ENCODE data around the gene PMS1. TPM values are rescaled to one million over a fixed set of nuclear protein-coding genes. Genes with fewer than 3 reads are reported as not detected.

Gene PMS1
- total RNA-seq, 4 donors from 2014 or later, result 12.0 to 15.0 (median 12.8) TPM

DNA sequence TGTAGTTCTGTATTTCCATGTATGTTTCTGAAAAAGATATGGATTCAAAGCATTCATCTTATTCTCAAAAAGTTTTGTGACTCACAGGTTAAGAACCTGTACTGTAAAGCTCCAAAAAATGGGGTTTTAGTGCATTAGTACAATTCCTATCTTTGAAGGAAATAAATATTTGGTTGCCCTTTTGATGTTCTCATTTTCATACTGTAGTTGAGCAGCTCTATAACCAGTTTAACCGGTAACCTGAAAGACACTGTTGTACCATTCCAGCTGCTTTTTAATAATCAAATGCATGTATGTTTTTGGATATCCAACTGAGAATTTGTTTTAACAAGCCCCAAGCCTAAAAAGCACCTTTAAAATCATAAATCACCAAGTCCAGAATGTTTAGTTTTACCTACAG lies 12.0 kb upstream of the PMS1 start:
- TF ChIP-seq, protein P1, sequence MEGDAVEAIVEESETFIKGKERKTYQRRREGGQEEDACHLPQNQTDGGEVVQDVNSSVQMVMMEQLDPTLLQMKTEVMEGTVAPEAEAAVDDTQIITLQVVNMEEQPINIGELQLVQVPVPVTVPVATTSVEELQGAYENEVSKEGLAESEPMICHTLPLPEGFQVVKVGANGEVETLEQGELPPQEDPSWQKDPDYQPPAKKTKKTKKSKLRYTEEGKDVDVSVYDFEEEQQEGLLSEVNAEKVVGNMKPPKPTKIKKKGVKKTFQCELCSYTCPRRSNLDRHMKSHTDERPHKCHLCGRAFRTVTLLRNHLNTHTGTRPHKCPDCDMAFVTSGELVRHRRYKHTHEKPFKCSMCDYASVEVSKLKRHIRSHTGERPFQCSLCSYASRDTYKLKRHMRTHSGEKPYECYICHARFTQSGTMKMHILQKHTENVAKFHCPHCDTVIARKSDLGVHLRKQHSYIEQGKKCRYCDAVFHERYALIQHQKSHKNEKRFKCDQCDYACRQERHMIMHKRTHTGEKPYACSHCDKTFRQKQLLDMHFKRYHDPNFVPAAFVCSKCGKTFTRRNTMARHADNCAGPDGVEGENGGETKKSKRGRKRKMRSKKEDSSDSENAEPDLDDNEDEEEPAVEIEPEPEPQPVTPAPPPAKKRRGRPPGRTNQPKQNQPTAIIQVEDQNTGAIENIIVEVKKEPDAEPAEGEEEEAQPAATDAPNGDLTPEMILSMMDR (IDR thresholded peaks at IDR 0.05), result no peak
- TF ChIP-seq POLR2A (IDR thresholded peaks at IDR 0.05; ENCODE audit: low read depth) (no peak), EP300 (IDR thresholded peaks at IDR 0.05) (no peak), POLR2AphosphoS5 (IDR thresholded peaks at IDR 0.05) (no peak)
- Histone ChIP-seq H3K27me3 (no peaks in the 10 kb centered on the region), H3K4me3 (no peak overlapping the region), H3K36me3 (peaks cover 27 to 90% (median 64%) of the 10 kb centered on the region in 4 donors), H3K27ac (replicated peaks in 1 of 4) (no peak overlapping the region), H3K9me3 (no peaks in the 10 kb centered on the region), H3K4me1 (no peaks in the 10 kb centered on the region)
- DNase-seq (ENCODE audit: extremely low spot score), result no peak
- intact Hi-C loops (cut with DNase I), result no loop called here
- WGBS, result 100% methylated on average over 1 of the region's 1 CpG

DNA sequence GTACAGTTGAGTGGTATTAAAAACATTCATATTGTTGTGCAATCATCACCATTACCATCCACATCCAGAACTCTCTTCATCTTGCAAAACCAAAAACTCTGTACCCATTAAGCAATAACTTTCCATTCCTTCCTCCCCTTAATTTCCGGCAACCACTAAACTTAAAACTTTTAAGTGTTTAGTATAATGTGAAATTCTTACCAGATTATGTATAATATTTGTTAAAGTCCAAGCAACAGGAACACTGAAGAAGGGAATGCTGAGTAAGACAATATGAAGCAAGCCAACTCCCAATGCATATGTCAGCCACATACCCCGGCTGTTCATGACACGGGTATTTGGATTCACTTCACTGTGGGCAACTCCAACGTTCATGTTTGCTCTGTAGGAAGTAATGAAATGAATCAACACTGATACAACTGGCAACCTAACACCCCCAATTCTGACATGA lies 2.0 kb upstream of the PMS1 start:
- H3K4me3 ChIP-seq, result peak overlapping the region; percentile 70 to 87 (median 76)
- 60% methylated on average over 4 of the region's 4 CpGs for WGBS
- peak overlapping the region in 3 of 4 donors; percentile 92 to 98 (median 94) for H3K27ac ChIP-seq (replicated peaks in 1 of 4)
- TF ChIP-seq POLR2A (IDR thresholded peaks at IDR 0.05; ENCODE audit: low read depth), result no peak
- TF ChIP-seq POLR2AphosphoS5 (IDR thresholded peaks at IDR 0.05), result no peak
- TF ChIP-seq, protein P1 (IDR thresholded peaks at IDR 0.05), result no peak
- no peak for TF ChIP-seq EP300 (IDR thresholded peaks at IDR 0.05)
- no peaks in the 10 kb centered on the region for H3K9me3 ChIP-seq
- intact Hi-C loops (cut with DNase I), result loop anchor here (5.0 kb wide), 1 partner anchor 120 kb away; the partner anchor contains the start of gene ASNSD1
- peaks cover 23 to 59% (median 56%) of the 10 kb centered on the region in 4 donors for H3K4me1 ChIP-seq
- no peaks in the 10 kb centered on the region for H3K27me3 ChIP-seq
- no peak for DNase-seq (ENCODE audit: extremely low spot score)
- peaks cover 26 to 55% (median 33%) of the 10 kb centered on the region in 4 donors for H3K36me3 ChIP-seq

DNA sequence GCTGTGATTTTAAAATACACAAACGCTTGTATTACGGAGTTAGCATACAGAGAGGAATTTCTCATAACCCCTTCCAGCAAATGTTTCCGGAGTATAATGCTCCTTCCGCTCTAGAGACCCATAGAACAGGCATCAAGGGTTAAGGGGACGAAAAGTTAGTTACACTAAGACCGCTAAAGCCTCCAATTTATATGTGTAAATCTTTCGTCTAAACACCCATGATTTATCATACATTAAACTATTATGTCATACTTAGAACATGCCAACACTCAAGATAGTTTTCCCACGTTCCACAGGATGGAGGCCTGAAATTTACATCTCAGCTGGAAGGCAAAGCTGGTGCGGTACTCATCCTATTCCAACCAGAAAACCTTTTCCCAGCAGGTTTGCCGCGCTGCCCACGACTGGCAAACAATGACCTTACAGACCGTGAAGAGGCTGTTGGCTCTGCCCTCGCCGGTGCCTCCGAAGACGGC lies 761 bp upstream of the PMS1 start:
- DNase-seq (ENCODE audit: extremely low spot score), result no peak
- Histone ChIP-seq H3K4me3 (peak overlapping the region; percentile 70 to 87 (median 76)), H3K4me1 (peaks cover 23 to 59% (median 56%) of the 10 kb centered on the region in 4 donors), H3K27ac (replicated peaks in 1 of 4) (peak overlapping the region; percentile 92 to 98 (median 93)), H3K36me3 (peaks cover 15 to 42% (median 22%) of the 10 kb centered on the region in 4 donors), H3K27me3 (no peaks in the 10 kb centered on the region), H3K9me3 (no peaks in the 10 kb centered on the region)
- intact Hi-C loops (cut with DNase I), result loop anchor here (5.0 kb wide), 1 partner anchor 121 kb away; the partner anchor contains the start of gene ASNSD1
- under 1% methylated on average over 17 of the region's 17 CpGs for WGBS
- no peak for TF ChIP-seq POLR2AphosphoS5 (IDR thresholded peaks at IDR 0.05)
- TF ChIP-seq, protein P1 (IDR thresholded peaks at IDR 0.05), result no peak

DNA sequence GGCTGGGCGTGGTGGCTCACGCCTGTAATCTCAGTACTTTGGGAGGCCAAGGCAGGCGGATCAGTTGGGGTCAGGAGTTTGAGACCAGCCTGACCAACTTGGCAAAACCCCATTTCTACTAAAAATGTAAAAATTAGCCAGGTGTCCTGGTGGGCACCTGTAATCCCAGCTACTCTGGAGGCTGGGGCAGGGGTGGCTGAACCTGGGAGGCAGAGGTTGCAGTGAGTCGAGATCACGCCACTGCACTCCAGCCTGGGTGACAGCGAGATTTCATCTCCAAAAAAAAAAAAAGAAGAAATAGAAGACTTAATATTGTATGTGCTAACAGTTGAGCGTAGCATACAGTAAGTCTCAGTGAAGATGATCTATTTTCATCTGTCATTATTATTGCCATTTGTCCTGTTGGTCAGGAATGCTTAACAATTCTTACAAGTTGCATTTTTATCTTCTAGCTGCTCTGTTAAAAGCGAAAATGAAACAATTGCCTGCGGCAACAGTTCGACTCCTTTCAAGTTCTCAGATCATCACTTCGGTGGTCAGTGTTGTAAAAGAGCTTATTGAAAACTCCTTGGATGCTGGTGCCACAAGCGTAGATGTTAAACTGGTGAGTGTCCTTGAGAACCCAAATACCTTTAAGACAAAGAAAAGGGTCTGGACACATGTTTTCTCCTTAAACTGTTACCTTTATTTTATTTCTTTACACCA lies 7.2 kb downstream of the PMS1 start:
- WGBS, result 97% methylated on average over 12 of the region's 12 CpGs
- H3K36me3 ChIP-seq, result peaks cover 26 to 62% (median 45%) of the 10 kb centered on the region in 4 donors
- no peak overlapping the region for H3K27ac ChIP-seq (replicated peaks in 1 of 4)
- H3K4me3 ChIP-seq, result no peak overlapping the region
- TF ChIP-seq EP300 (IDR thresholded peaks at IDR 0.05), result no peak
- no peak for TF ChIP-seq POLR2AphosphoS5 (IDR thresholded peaks at IDR 0.05)
- TF ChIP-seq, protein P1 (IDR thresholded peaks at IDR 0.05), result no peak
- TF ChIP-seq POLR2A (IDR thresholded peaks at IDR 0.05; ENCODE audit: low read depth), result no peak
- intact Hi-C loops (cut with DNase I), result no loop called here
- no peak for DNase-seq (ENCODE audit: extremely low spot score)
- no peaks in the 10 kb centered on the region for H3K27me3 ChIP-seq
- H3K4me1 ChIP-seq, result peaks cover 0 to under 1% (median 0%) of the 10 kb centered on the region in 4 donors
- H3K9me3 ChIP-seq, result no peaks in the 10 kb centered on the region
